Stomach (tissue), 4 donors: Measurements from ENCODE around the gene ZNF385D.

Source experiments
- CTCF ChIP-seq, 7 experiments: fragments of 450-650 bp in 4 of 7; fragments of 200-600 bp in 3 of 7; sonication (generic) in 3 of 7; IDR thresholded peaks; one replicate each; pipeline ENCODE4 v1.5.1; 2016 to 2019; ENCODE audit warnings: antibody characterized with exemption in 7 of 7, control low read depth in 2 of 7, mild to moderate bottlenecking in 1 of 7
- EP300 ChIP-seq: sonication (generic); formaldehyde crosslinking; IDR thresholded peaks from one replicate; pipeline ENCODE4 v1.6.1; 2017; ENCODE audit warnings: antibody characterized with exemption
- POLR2A ChIP-seq, 4 donors: fragments of 450-650 bp; IDR thresholded peaks; one replicate each; pipeline ENCODE4 v1.6.1; 2016; ENCODE audit warnings: antibody characterized with exemption in 4 of 4, control low read depth in 2 of 4, mild to moderate bottlenecking in 1 of 4, moderate library complexity in 1 of 4
- POLR2AphosphoS5 ChIP-seq, 3 donors: sonication (generic); formaldehyde crosslinking; IDR thresholded peaks; one replicate each; pipeline ENCODE4 v1.6.1; 2016; ENCODE audit warnings: antibody characterized with exemption in 3 of 3

GRCh38 chr3:21533002-21533401, 218.0 kb downstream of the ZNF385D start:
- TF ChIP-seq CTCF (IDR thresholded peaks at IDR 0.05) (no peak), EP300 (no peak), POLR2A (IDR thresholded peaks at IDR 0.05) (no peak), POLR2AphosphoS5 (IDR thresholded peaks at IDR 0.05) (no peak)
